ENCODE results near the gene PRUNE2. TPM values are rescaled to one million over a fixed set of nuclear protein-coding genes. Genes with fewer than 3 reads are reported as not detected.
"Not testable (repeated sequence)": the region's sequence is repeated elsewhere in the genome, so short reads cannot be mapped to it uniquely, and the experiment has no call there.

Gene PRUNE2
- total RNA-seq, 1 donor from 2014 or later: 6.7 TPM

DNA sequence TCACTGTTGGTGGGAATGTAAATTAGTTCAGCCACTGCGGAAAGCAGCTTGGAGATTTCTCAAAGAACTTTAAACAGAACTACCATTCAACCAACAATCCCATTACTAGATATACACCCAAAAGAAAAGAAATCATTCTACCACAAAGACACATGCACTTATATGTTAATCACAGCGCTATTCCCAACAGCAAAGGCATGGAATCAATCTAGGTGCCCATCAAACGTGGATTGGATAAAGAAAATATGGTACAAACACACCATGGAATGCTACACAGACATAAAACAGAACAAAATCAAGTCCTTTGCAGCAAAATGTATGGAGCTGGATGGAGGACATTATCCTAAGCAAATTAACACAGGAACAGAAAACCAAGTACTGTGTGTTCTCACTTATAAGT lies 42.1 kb downstream of the PRUNE2 start:
- Mint-ChIP-seq H3K27ac (ENCODE audit: unreplicated experiment) (no peak overlapping the region), H3K4me3 (ENCODE audit: unreplicated experiment) (no peak overlapping the region), H3K4me1 (ENCODE audit: unreplicated experiment) (peaks cover 4% of the 10 kb centered on the region), H3K27me3 (ENCODE audit: unreplicated experiment) (peaks cover 1% of the 10 kb centered on the region), H3K9me3 (ENCODE audit: unreplicated experiment) (no peaks in the 10 kb centered on the region), H3K36me3 (ENCODE audit: low read depth, unreplicated experiment) (no peaks in the 10 kb centered on the region)
- no peak for TF ChIP-seq CTCF (IDR thresholded peaks at IDR 0.05; ENCODE audit: unreplicated experiment)
- no peak for DNase-seq (ENCODE audit: low spot score)

DNA sequence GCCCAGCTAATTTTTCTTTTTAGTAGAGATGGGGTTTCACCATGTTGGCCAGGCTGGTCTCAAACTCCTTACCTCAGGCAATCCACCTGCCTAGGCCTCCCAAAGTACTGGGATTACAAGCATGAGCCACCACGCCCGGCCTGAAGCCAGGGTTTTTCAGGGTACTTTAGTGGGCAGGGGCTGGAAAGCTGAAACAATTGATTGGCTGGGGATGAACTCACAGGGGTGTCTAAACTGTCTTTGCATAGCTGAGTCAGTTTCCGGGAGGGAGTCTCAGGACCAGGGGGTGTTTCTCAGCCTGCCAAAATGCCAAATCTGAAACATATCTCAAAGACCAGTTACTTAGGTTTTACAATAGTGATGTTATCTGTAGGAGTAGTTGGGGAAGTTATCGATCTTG lies 46.1 kb downstream of the PRUNE2 start:
- Mint-ChIP-seq H3K36me3 (ENCODE audit: low read depth, unreplicated experiment) (no peaks in the 10 kb centered on the region), H3K27me3 (ENCODE audit: unreplicated experiment) (peaks cover 2% of the 10 kb centered on the region), H3K4me1 (ENCODE audit: unreplicated experiment) (no peaks in the 10 kb centered on the region), H3K27ac (ENCODE audit: unreplicated experiment) (no peak overlapping the region), H3K4me3 (ENCODE audit: unreplicated experiment) (no peak overlapping the region), H3K9me3 (ENCODE audit: unreplicated experiment) (no peaks in the 10 kb centered on the region)
- DNase-seq (ENCODE audit: low spot score): no peak
- TF ChIP-seq CTCF (IDR thresholded peaks at IDR 0.05; ENCODE audit: unreplicated experiment): no peak

- H3K9me3 Mint-ChIP-seq (ENCODE audit: unreplicated experiment); H3K27me3 Mint-ChIP-seq (ENCODE audit: unreplicated experiment); H3K4me1 Mint-ChIP-seq (ENCODE audit: unreplicated experiment); DNase-seq (ENCODE audit: low spot score); H3K4me3 Mint-ChIP-seq (ENCODE audit: unreplicated experiment); H3K36me3 Mint-ChIP-seq (ENCODE audit: low read depth, unreplicated experiment); H3K27ac Mint-ChIP-seq (ENCODE audit: unreplicated experiment): not testable (repeated sequence)
Measured at GRCh38 chr9:76858248-76858647, 47.7 kb downstream of the PRUNE2 start.

- Mint-ChIP-seq H3K36me3 (ENCODE audit: low read depth, unreplicated experiment) (no peaks in the 10 kb centered on the region), H3K4me1 (ENCODE audit: unreplicated experiment) (no peaks in the 10 kb centered on the region), H3K27ac (ENCODE audit: unreplicated experiment) (no peak overlapping the region), H3K4me3 (ENCODE audit: unreplicated experiment) (no peak overlapping the region), H3K27me3 (ENCODE audit: unreplicated experiment) (peaks cover 2% of the 10 kb centered on the region), H3K9me3 (ENCODE audit: unreplicated experiment) (no peaks in the 10 kb centered on the region)
- TF ChIP-seq CTCF (IDR thresholded peaks at IDR 0.05; ENCODE audit: unreplicated experiment): no peak
- no peak for DNase-seq (ENCODE audit: low spot score)
Measured at GRCh38 chr9:76856016-76856415, 49.9 kb downstream of the PRUNE2 start.

DNA sequence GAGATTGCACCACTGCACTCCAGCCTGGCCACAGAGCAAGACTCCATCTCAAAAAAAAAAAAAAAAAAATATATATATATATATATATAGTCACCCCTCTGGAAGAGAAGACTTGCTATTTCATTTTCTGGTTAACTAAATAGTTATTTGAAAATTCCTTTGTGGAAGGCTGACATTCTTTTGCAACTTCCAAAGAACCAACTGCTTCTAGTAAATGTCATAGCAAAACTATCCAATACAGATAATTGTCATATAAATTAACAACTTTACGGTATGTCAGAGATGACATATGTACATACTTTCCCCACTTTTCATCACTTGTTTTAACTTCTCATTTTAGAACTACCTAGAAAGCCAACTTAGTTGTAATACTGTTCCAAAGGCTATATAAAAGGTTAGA lies 50.9 kb downstream of the PRUNE2 start:
- H3K9me3 Mint-ChIP-seq (ENCODE audit: unreplicated experiment): no peaks in the 10 kb centered on the region
- no peak for DNase-seq (ENCODE audit: low spot score)
- TF ChIP-seq CTCF (IDR thresholded peaks at IDR 0.05; ENCODE audit: unreplicated experiment): no peak

GRCh38 chr9:76852026-76852425 lies 53.9 kb downstream of the PRUNE2 start:
- DNase-seq (ENCODE audit: low spot score): no peak
- Mint-ChIP-seq H3K27ac (ENCODE audit: unreplicated experiment) (no peak overlapping the region), H3K9me3 (ENCODE audit: unreplicated experiment) (no peaks in the 10 kb centered on the region), H3K4me1 (ENCODE audit: unreplicated experiment) (no peaks in the 10 kb centered on the region), H3K4me3 (ENCODE audit: unreplicated experiment) (no peak overlapping the region), H3K27me3 (ENCODE audit: unreplicated experiment) (peaks cover 1% of the 10 kb centered on the region), H3K36me3 (ENCODE audit: low read depth, unreplicated experiment) (no peaks in the 10 kb centered on the region)
- no peak for TF ChIP-seq CTCF (IDR thresholded peaks at IDR 0.05; ENCODE audit: unreplicated experiment)

More for the DNA sequence above, 50.9 kb downstream of the PRUNE2 start:
- no peaks in the 10 kb centered on the region for H3K4me1 Mint-ChIP-seq (ENCODE audit: unreplicated experiment)
- no peaks in the 10 kb centered on the region for H3K36me3 Mint-ChIP-seq (ENCODE audit: low read depth, unreplicated experiment)
- peaks cover 2% of the 10 kb centered on the region for H3K27me3 Mint-ChIP-seq (ENCODE audit: unreplicated experiment)
- H3K27ac Mint-ChIP-seq (ENCODE audit: unreplicated experiment): no peak overlapping the region
- no peak overlapping the region for H3K4me3 Mint-ChIP-seq (ENCODE audit: unreplicated experiment)
